GM12878 (cell line): ENCODE results near the gene DDX20. TPM values are rescaled to one million over a fixed set of nuclear protein-coding genes. Genes with fewer than 3 reads are reported as not detected.

Experiments used
- ATAC-seq: fragments of 200-7000 bp; cut with Tn5 transposase; 3 replicates; pipeline ENCODE4 v1.9.1; 2020; ENCODE audit warnings: mild to moderate bottlenecking, moderate library complexity
- BruUV-seq: library from RNA; stranded (reverse); fragments of 400-500 nt; replicated peaks from 2 replicates; lab custom pipeline; 2021; lab: Mats Ljungman, UMichigan
- CTCF ChIA-PET: fragments of 300-600 bp; sonication (Branson Sonifier 250); formaldehyde crosslinking; extraction: SDS; loops from one replicate; lab custom pipeline; 2021; ENCODE audit warnings: inconsistent platforms; lab: Yijun Ruan, JAX
- POLR2A ChIA-PET: fragments of 350-600 bp; formaldehyde crosslinking; extraction: SDS; loops from one replicate; lab custom pipeline; 2021; ENCODE audit warnings: inconsistent platforms; lab: Charles Lee
- RAD21 ChIA-PET: fragments of 300-600 bp; sonication (Branson Sonifier 250); formaldehyde crosslinking; loops from one replicate; lab custom pipeline; 2023; ENCODE audit warnings: antibody characterized with exemption; ENCODE audit not compliant: unreplicated experiment; lab: Charles Lee
- SMC1A ChIA-PET: fragments of 300-600 bp; sonication (Branson Sonifier 250); formaldehyde crosslinking; loops from one replicate; lab custom pipeline; 2023; ENCODE audit not compliant: unreplicated experiment, uncharacterized antibody; lab: Charles Lee
- DNase-seq: peaks from one replicate; pipeline ENCODE4 v3.0.0-alpha.2; 2011; ENCODE audit warnings: low read depth, low spot score
- FAIRE-seq: peaks from 3 replicates; lab custom pipeline; 2011; peaks lifted over from hg19 to GRCh38; lab: Jason Lieb, UNC
- H2AFZ ChIP-seq: 2 replicates; pipeline ENCODE4 v1.6.0; 2011; ENCODE audit warnings: low read depth, low read length, control low read depth; ENCODE audit not compliant: control insufficient read depth
- H3K27ac ChIP-seq: 2 replicates; pipeline ENCODE4 v1.5.1; 2011; ENCODE audit warnings: control low read depth; ENCODE audit not compliant: control insufficient read depth, insufficient read depth
- H3K27me3 ChIP-seq, 2 experiments: replicated peaks in 1 of 2; 2 replicates each; pipeline versions ENCODE4 v1.6.0 to v1.6.1; 2011; ENCODE audit warnings: low read length in 1 of 2; ENCODE audit not compliant: control insufficient read depth in 2 of 2, insufficient read depth in 2 of 2
- H3K36me3 ChIP-seq, 2 experiments: 2 replicates each; pipeline ENCODE4 v1.5.1; 2011; ENCODE audit warnings: low read length in 1 of 2; ENCODE audit not compliant: control insufficient read depth in 2 of 2, insufficient read depth in 2 of 2
- H3K4me1 ChIP-seq: 2 replicates; pipeline ENCODE4 v1.6.1; 2011; ENCODE audit warnings: mild to moderate bottlenecking, low read length, moderate library complexity, mixed read lengths; ENCODE audit not compliant: control insufficient read depth, insufficient read depth
- H3K4me2 ChIP-seq: 2 replicates; pipeline ENCODE4 v1.6.0; 2011; ENCODE audit warnings: control low read depth; ENCODE audit not compliant: control insufficient read depth, insufficient read depth
- H3K4me3 ChIP-seq: fragments of 200-600 bp; sonication (generic); 2 replicates; pipeline ENCODE4 v1.5.1; 2016
- H3K79me2 ChIP-seq: 2 replicates; pipeline ENCODE4 v1.6.0; 2011; ENCODE audit warnings: low read length; ENCODE audit not compliant: control insufficient read depth, insufficient read depth
- H3K9ac ChIP-seq: 2 replicates; pipeline ENCODE4 v1.8.0; 2011; ENCODE audit warnings: low read length, control low read depth, mixed read lengths; ENCODE audit not compliant: control insufficient read depth, insufficient read depth
- H3K9me3 ChIP-seq: replicated peaks from 3 replicates; pipeline ENCODE4 v1.5.1; 2011; ENCODE audit warnings: mild to moderate bottlenecking, low read length; ENCODE audit not compliant: control insufficient read depth, insufficient read depth
- H4K20me1 ChIP-seq: 2 replicates; pipeline ENCODE4 v1.6.0; 2011; ENCODE audit not compliant: control insufficient read depth, insufficient read depth
- BMI1 ChIP-seq: fragments of 450-650 bp; IDR thresholded peaks from 2 replicates; pipeline ENCODE4 v1.6.1; 2016; ENCODE audit warnings: mild to moderate bottlenecking, moderate library complexity, borderline replicate concordance
- CHD4 ChIP-seq: fragments of 200-600 bp; sonication (generic); IDR thresholded peaks from 2 replicates; pipeline ENCODE4 v1.6.1; 2016; ENCODE audit warnings: mild to moderate bottlenecking
- EZH2 ChIP-seq: IDR thresholded peaks from 2 replicates; pipeline ENCODE4 v1.6.1; 2012; ENCODE audit warnings: low read depth, mild to moderate bottlenecking, control low read depth, inconsistent platforms, low read length, borderline replicate concordance; ENCODE audit not compliant: control insufficient read depth
- MEF2A ChIP-seq: IDR thresholded peaks from 2 replicates; pipeline ENCODE4 v1.6.1; 2011; ENCODE audit warnings: low read depth, mild to moderate bottlenecking, low read length, moderate library complexity; ENCODE audit not compliant: insufficient read depth
- NFYA ChIP-seq: IDR thresholded peaks from 2 replicates; pipeline ENCODE4 v1.6.1; 2011; ENCODE audit warnings: low read depth, mild to moderate bottlenecking, low read length, improper control_type of control experiment, borderline replicate concordance
- RFX5 ChIP-seq: IDR thresholded peaks from 2 replicates; pipeline ENCODE4 v1.6.1; 2011; ENCODE audit warnings: low read depth, low read length, improper control_type of control experiment
- SMC3 ChIP-seq: IDR thresholded peaks from 2 replicates; pipeline ENCODE4 v1.6.1; 2011; ENCODE audit warnings: low read length, improper control_type of control experiment, borderline replicate concordance
- SRF ChIP-seq, 2 experiments: IDR thresholded peaks; 2 replicates each; pipeline ENCODE4 v1.6.1; 2011; ENCODE audit warnings: low read depth in 2 of 2, low read length in 2 of 2, mild to moderate bottlenecking in 1 of 2, moderate library complexity in 1 of 2
- USF1 ChIP-seq: IDR thresholded peaks from 2 replicates; pipeline ENCODE4 v1.6.1; 2011; ENCODE audit warnings: borderline replicate concordance, low read depth, mild to moderate bottlenecking, moderate library complexity, mixed read lengths, low read length; ENCODE audit not compliant: insufficient read depth; ENCODE audit errors: extremely low read length
- YY1 ChIP-seq: IDR thresholded peaks from 2 replicates; pipeline ENCODE4 v1.6.1; 2011; ENCODE audit warnings: low read depth, mild to moderate bottlenecking, low read length
- WGBS: methylation state at CpG from one replicate; pipeline ENCODE4 v1.1.6; 2016; ENCODE audit warnings: low lambda C conversion rate; ENCODE audit not compliant: insufficient replicate concordance, insufficient coverage; ENCODE audit errors: missing lambda C conversion rate; 5-methylcytosine and 5-hydroxymethylcytosine counted together
- in situ Hi-C: fragments of 300-500 bp; cut with MboI; formaldehyde crosslinking; loops from 9 replicates; pipeline ENCODE4 v1.14.3; 2018; ENCODE audit warnings: mixed read lengths
- intact Hi-C: fragments of 100-400 bp; cut with micrococcal nuclease; formaldehyde crosslinking; loops from one replicate; pipeline ENCODE4 v1.14.2; 2022; ENCODE audit not compliant: unreplicated experiment
- polyA plus RNA-seq, 11 experiments: library from polyadenylated mRNA; depleted of rRNA in 4 of 11; unstranded in 6 of 11; stranded (reverse) in 5 of 11; fragments of >200 nt; fragmentation: Nextera tagmentation in 4 of 11; fragmentation: Illumina TruSeq in 1 of 11; extraction: Ambion mirVana in 4 of 11; extraction: Trizol in 1 of 11; gene quantifications; 1 replicate in 1 of 11; 2 replicates in 10 of 11; pipeline versions ENCODE4 v1.2.1 to v1.2.3, GENCODE V29; 2011 to 2016; ENCODE audit warnings: inconsistent platforms in 2 of 11, missing spikeins in 2 of 11, low read depth in 1 of 11
- total RNA-seq, 4 experiments: library from RNA; depleted of rRNA in 3 of 4; stranded (reverse); fragments of >200 nt in 3 of 4; fragmentation: Illumina TruSeq in 1 of 4; extraction: Trizol in 1 of 4; gene quantifications; 2 replicates each; pipeline versions ENCODE4 v1.2.1 to v1.2.3, GENCODE V29; 2013 to 2021

DDX20 gene
- total and polyA plus RNA-seq, 10 of the 15 experiments (the other 5 are each of a cell fraction or from before 2014, with no cell fraction given), result 7.2 to 30.6 (median 25.1) TPM

GRCh38 chr1:111747947-111748346 lies 7.8 kb upstream of the DDX20 start:
- TF ChIP-seq RFX5 (no peak), EZH2 (no peak), MEF2A (no peak), SRF (IDR thresholded peaks at IDR 0.05; ENCODE audit: low read depth in 2 of 2, low read length in 2 of 2) (no peak), NFYA (no peak), SMC3 (no peak), YY1 (no peak), BMI1 (no peak), CHD4 (no peak), USF1 (no peak)
- in situ Hi-C loops, result loop anchor here (5.0 kb wide), 1 partner anchor 266 kb away; no protein-coding TSS in a partner anchor
- BruUV-seq, result no TSS peak
- Histone ChIP-seq H3K4me2 (no peak overlapping the region), H3K9ac (no peak overlapping the region), H3K27me3 (peaks cover 0 to 1% of the 10 kb centered on the region in 2 experiments; a peak in 1 of 4 replicates), H3K4me1 (no peaks in the 10 kb centered on the region; the same call in 1 of the 2 replicates), H4K20me1 (no peaks in the 10 kb centered on the region), H3K27ac (no peak overlapping the region), H3K9me3 (no peaks in the 10 kb centered on the region), H3K79me2 (no peaks in the 10 kb centered on the region), H3K36me3 (no peaks in the 10 kb centered on the region), H2AFZ (no peak overlapping the region), H3K4me3 (no peak overlapping the region)
- intact Hi-C loops, result loop anchor here (1.0 to 2.0 kb wide), 3 partner anchors 33 to 267 kb away; no protein-coding TSS in a partner anchor
- RAD21 ChIA-PET, result interaction anchor here (0.9 to 6.7 kb wide), 7 partner anchors 10 to 294 kb away, joined by 3 to 51 read pairs (median 3); no protein-coding TSS in a partner anchor
- POLR2A ChIA-PET, result interaction anchor here (1.2 to 1.4 kb wide), 3 partner anchors 9 to 240 kb away, joined by 3 to 8 read pairs (median 5); partner anchors contain the start of gene INKA2
- no peak for FAIRE-seq
- 76% methylated on average over 4 of the region's 4 CpGs for WGBS
- no peak for DNase-seq
- no peak for ATAC-seq
- SMC1A ChIA-PET, result interaction anchor here (0.6 to 12.9 kb wide), 13 partner anchors 10 to 300 kb away, joined by 3 to 123 read pairs (median 5); partner anchors contain the start of gene INKA2
- CTCF ChIA-PET, result interaction anchor here (0.7 to 12.7 kb wide), 31 partner anchors 9 to 405 kb away, joined by 3 to 135 read pairs (median 5); partner anchors contain the start of genes DDX20 and INKA2
